Neural cell (in vitro differentiated cells): Measurements from ENCODE around the gene GPRC5B.

Experiments used
- EP300 ChIP-seq: fragments of 450-650 bp; conservative IDR thresholded peaks from 2 replicates; pipeline ENCODE4 v1.6.1; 2014; ENCODE audit warnings: antibody characterized with exemption, mild to moderate bottlenecking, moderate library complexity; ENCODE audit not compliant: poor library complexity, severe bottlenecking
- EZH2 ChIP-seq: fragments of 200-600, 300-800 bp; shearing (Covaris generic), sonication (generic); IDR thresholded peaks from 2 replicates; pipeline ENCODE4 v1.6.1; 2014; ENCODE audit warnings: antibody characterized with exemption, low read length, borderline replicate concordance, mild to moderate bottlenecking; ENCODE audit not compliant: insufficient read depth, poor library complexity, severe bottlenecking
- POLR2AphosphoS5 ChIP-seq: IDR thresholded peaks from 2 replicates; pipeline ENCODE4 v1.6.1; 2012
- RAD21 ChIP-seq: fragments of 450-650 bp; conservative IDR thresholded peaks from 2 replicates; pipeline ENCODE4 v1.6.1; 2014; ENCODE audit warnings: antibody characterized with exemption, mild to moderate bottlenecking, moderate library complexity
- SMC3 ChIP-seq: fragments of 450-650 bp; conservative IDR thresholded peaks from 2 replicates; pipeline ENCODE4 v1.6.1; 2014; ENCODE audit warnings: antibody characterized with exemption, mild to moderate bottlenecking, moderate library complexity; ENCODE audit not compliant: poor library complexity
- TF ChIP-seq, protein P1 (sequence below): fragments of 450-650 bp; IDR thresholded peaks from 2 replicates; pipeline ENCODE4 v1.5.1; 2014; ENCODE audit warnings: antibody characterized with exemption, mild to moderate bottlenecking, moderate library complexity; ENCODE audit not compliant: poor library complexity, severe bottlenecking
- TF ChIP-seq, protein P2 (sequence below): IDR thresholded peaks from 2 replicates; pipeline ENCODE4 v1.6.1; 2012; ENCODE audit warnings: borderline replicate concordance

DNA sequence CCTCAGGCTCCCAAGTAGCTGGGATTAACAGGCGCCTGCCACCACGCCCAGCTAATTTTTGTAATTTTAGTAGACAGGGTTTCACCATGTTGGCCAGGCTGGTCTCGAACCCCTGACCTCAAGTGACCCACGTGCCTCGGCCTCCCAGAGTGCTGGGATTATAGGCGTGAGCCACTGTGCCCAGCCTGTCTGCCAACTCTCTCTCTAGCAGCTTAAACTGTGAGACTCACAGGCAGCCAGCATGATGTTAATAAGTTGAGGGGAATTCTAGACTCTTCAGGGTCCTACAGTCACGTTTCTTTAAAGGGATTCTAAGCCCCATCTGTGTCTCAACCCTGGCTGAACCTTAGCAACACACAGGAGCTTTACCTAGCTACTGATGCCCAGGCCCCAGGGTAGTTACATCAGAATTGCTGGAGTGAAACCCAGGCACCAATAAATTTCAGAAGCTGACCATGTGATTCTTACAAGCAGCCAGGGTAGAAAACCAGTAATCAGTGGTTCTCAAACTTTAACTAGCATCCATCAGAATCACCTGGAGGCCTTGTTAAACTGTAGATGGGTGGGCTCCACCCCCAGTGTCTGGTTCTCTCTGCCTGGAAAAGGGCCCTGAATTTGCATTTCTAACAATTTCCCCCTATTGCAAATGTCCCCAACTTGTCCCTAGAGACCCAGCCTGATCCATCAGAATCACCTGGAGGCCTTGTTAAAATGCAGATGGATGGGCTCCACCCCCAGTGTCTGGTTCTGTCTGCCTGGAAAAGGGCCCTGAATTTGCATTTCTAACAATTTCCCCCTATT is 30.7 kb downstream of the GPRC5B start:
- no peak for TF ChIP-seq POLR2AphosphoS5
- TF ChIP-seq, protein P1, sequence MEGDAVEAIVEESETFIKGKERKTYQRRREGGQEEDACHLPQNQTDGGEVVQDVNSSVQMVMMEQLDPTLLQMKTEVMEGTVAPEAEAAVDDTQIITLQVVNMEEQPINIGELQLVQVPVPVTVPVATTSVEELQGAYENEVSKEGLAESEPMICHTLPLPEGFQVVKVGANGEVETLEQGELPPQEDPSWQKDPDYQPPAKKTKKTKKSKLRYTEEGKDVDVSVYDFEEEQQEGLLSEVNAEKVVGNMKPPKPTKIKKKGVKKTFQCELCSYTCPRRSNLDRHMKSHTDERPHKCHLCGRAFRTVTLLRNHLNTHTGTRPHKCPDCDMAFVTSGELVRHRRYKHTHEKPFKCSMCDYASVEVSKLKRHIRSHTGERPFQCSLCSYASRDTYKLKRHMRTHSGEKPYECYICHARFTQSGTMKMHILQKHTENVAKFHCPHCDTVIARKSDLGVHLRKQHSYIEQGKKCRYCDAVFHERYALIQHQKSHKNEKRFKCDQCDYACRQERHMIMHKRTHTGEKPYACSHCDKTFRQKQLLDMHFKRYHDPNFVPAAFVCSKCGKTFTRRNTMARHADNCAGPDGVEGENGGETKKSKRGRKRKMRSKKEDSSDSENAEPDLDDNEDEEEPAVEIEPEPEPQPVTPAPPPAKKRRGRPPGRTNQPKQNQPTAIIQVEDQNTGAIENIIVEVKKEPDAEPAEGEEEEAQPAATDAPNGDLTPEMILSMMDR = no peak
- TF ChIP-seq RAD21 = no peak
- TF ChIP-seq EZH2 = no peak
- TF ChIP-seq, protein P2, sequence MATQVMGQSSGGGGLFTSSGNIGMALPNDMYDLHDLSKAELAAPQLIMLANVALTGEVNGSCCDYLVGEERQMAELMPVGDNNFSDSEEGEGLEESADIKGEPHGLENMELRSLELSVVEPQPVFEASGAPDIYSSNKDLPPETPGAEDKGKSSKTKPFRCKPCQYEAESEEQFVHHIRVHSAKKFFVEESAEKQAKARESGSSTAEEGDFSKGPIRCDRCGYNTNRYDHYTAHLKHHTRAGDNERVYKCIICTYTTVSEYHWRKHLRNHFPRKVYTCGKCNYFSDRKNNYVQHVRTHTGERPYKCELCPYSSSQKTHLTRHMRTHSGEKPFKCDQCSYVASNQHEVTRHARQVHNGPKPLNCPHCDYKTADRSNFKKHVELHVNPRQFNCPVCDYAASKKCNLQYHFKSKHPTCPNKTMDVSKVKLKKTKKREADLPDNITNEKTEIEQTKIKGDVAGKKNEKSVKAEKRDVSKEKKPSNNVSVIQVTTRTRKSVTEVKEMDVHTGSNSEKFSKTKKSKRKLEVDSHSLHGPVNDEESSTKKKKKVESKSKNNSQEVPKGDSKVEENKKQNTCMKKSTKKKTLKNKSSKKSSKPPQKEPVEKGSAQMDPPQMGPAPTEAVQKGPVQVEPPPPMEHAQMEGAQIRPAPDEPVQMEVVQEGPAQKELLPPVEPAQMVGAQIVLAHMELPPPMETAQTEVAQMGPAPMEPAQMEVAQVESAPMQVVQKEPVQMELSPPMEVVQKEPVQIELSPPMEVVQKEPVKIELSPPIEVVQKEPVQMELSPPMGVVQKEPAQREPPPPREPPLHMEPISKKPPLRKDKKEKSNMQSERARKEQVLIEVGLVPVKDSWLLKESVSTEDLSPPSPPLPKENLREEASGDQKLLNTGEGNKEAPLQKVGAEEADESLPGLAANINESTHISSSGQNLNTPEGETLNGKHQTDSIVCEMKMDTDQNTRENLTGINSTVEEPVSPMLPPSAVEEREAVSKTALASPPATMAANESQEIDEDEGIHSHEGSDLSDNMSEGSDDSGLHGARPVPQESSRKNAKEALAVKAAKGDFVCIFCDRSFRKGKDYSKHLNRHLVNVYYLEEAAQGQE = no peak
- no peak for TF ChIP-seq EP300
- no peak for TF ChIP-seq SMC3
